Astrocyte (in vitro differentiated cells and primary cell): ENCODE measurements around the gene TNFRSF8. TPM values are rescaled to one million over a fixed set of nuclear protein-coding genes. Genes with fewer than 3 reads are reported as not detected.
A peak's percentile ranks its signal among the peaks of the same experiment; 100 is the strongest.

Experiments used
- DNase-seq: peaks from one replicate; pipeline ENCODE4 v3.0.0-alpha.2; 2010; ENCODE audit warnings: low read depth
- FAIRE-seq: peaks from 2 replicates; lab custom pipeline; 2011; peaks lifted over from hg19 to GRCh38; lab: Jason Lieb, UNC
- H2AFZ ChIP-seq: 2 replicates; pipeline ENCODE4 v1.6.0; 2012; ENCODE audit warnings: low read depth, low read length, inconsistent platforms
- H3K27ac ChIP-seq: 2 replicates; pipeline ENCODE4 v1.5.1; 2011; ENCODE audit warnings: low read depth, low read length, inconsistent platforms
- H3K27me3 ChIP-seq: 2 replicates; pipeline ENCODE4 v1.6.0; 2011; ENCODE audit warnings: low read length, inconsistent platforms; ENCODE audit not compliant: insufficient read depth
- H3K36me3 ChIP-seq: 2 replicates; pipeline ENCODE4 v1.5.1; 2011; ENCODE audit warnings: low read length, inconsistent platforms; ENCODE audit not compliant: insufficient read depth
- H3K4me1 ChIP-seq: 2 replicates; pipeline ENCODE4 v1.5.1; 2011; ENCODE audit warnings: low read length, inconsistent platforms; ENCODE audit not compliant: insufficient read depth
- H3K4me2 ChIP-seq: 2 replicates; pipeline ENCODE4 v1.6.0; 2012; ENCODE audit warnings: low read length, inconsistent platforms
- H3K4me3 ChIP-seq: 2 replicates; pipeline ENCODE4 v1.5.1; 2011; ENCODE audit warnings: low read depth, mild to moderate bottlenecking, low read length, inconsistent platforms; ENCODE audit not compliant: insufficient read depth
- H3K79me2 ChIP-seq: 2 replicates; pipeline ENCODE4 v1.6.0; 2012; ENCODE audit warnings: mild to moderate bottlenecking, low read length, inconsistent platforms; ENCODE audit not compliant: insufficient read depth
- H3K9ac ChIP-seq: 2 replicates; pipeline ENCODE4 v1.6.0; 2012; ENCODE audit warnings: mild to moderate bottlenecking, low read length, inconsistent platforms
- H3K9me3 ChIP-seq: 2 replicates; pipeline ENCODE4 v1.5.1; 2012; ENCODE audit warnings: low read depth, mild to moderate bottlenecking, low read length, inconsistent platforms; ENCODE audit not compliant: insufficient read depth
- H4K20me1 ChIP-seq: 2 replicates; pipeline ENCODE4 v1.6.0; 2012; ENCODE audit warnings: low read length, inconsistent platforms; ENCODE audit not compliant: insufficient read depth
- H3K27ac Mint-ChIP-seq: one replicate; pipeline ENCODE4 v1.8.0; 2021; ENCODE audit warnings: mild to moderate bottlenecking, mixed read lengths; ENCODE audit not compliant: unreplicated experiment
- H3K27me3 Mint-ChIP-seq: one replicate; pipeline ENCODE4 v1.8.0; 2021; ENCODE audit warnings: low read depth, mixed read lengths; ENCODE audit not compliant: unreplicated experiment
- H3K36me3 Mint-ChIP-seq: one replicate; pipeline ENCODE4 v1.8.0; 2021; ENCODE audit warnings: low read depth, mixed read lengths; ENCODE audit not compliant: unreplicated experiment
- H3K4me1 Mint-ChIP-seq: one replicate; pipeline ENCODE4 v1.8.0; 2021; ENCODE audit warnings: low read depth, mixed read lengths; ENCODE audit not compliant: unreplicated experiment
- H3K4me3 Mint-ChIP-seq: one replicate; pipeline ENCODE4 v1.8.0; 2021; ENCODE audit warnings: mild to moderate bottlenecking, moderate library complexity, mixed read lengths; ENCODE audit not compliant: unreplicated experiment
- H3K9me3 Mint-ChIP-seq: one replicate; pipeline ENCODE4 v1.8.0; 2021; ENCODE audit warnings: mild to moderate bottlenecking, mixed read lengths; ENCODE audit not compliant: unreplicated experiment
- CTCF ChIP-seq: IDR thresholded peaks from 2 replicates; pipeline ENCODE4 v1.5.1; 2011; ENCODE audit warnings: low read depth, mild to moderate bottlenecking, inconsistent platforms, low read length, moderate library complexity; ENCODE audit not compliant: insufficient read depth
- EZH2 ChIP-seq: IDR thresholded peaks from 2 replicates; pipeline ENCODE4 v1.6.1; 2012; ENCODE audit warnings: mild to moderate bottlenecking, low read length, inconsistent platforms; ENCODE audit not compliant: insufficient read depth
- total RNA-seq: library from RNA; stranded (reverse); gene quantifications from 2 replicates; pipeline ENCODE4 v1.2.1, GENCODE V29; 2021

TNFRSF8 gene
- total RNA-seq, 1 donor from 2014 or later = 0.16 TPM

DNA sequence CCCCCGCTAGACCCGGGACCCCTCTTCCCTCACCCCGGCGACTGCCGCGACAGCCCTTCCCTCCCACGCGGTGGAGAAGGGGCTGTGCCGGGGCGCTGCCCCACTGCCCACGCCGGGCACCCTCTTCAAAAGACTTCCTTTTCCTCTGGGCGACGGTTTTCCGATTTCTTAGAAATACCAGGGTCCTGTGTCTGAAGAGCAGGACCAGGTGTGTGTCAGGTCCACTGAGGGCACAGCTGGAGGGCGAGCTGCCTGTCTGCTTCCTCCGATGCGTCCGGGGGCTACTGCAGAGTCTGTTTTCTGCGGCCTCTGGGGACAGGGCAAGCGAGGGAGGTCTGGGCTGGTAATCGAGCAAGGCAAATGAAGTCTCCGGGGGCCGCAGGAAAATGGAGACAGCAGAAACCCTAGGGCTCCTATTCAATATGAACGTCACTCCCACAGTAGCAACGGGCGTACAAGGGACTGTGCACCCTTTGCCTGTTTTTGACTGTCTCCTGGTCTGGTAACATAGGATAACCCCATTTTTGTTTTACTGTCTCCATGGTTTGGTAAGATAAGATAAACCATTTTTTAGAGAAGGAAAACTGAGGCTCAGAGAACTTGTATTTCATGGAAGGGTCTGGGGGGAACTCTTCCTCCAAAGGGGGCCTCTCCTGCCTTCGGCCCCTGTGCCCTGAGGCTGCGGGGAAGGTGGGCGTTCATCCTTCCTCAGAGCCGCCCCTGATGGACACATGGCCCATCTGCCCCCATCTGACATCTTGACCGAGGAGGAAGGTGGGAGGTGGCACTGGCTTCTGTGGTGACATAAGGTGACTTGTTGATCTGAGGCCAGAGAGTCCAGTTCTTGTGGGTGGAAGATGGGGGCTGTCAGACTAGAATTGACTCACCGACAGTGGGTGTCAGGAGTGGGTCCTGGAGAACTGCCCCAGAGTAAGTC is 104.7 kb downstream of the TNFRSF8 start:
- no peaks in the 10 kb centered on the region for H3K4me1 Mint-ChIP-seq
- Histone ChIP-seq H3K4me1 (no peaks in the 10 kb centered on the region), H3K27me3 (peaks cover 19% of the 10 kb centered on the region), H3K79me2 (no peaks in the 10 kb centered on the region), H2AFZ (peak overlapping the region; percentile 78), H4K20me1 (no peaks in the 10 kb centered on the region), H3K4me3 (peak overlapping the region; percentile 39), H3K27ac (no peak overlapping the region), H3K9me3 (no peaks in the 10 kb centered on the region), H3K9ac (no peak overlapping the region), H3K4me2 (peak overlapping the region; percentile 79), H3K36me3 (no peaks in the 10 kb centered on the region)
- peaks cover 77% of the 10 kb centered on the region for H3K27me3 Mint-ChIP-seq
- H3K36me3 Mint-ChIP-seq = no peaks in the 10 kb centered on the region
- DNase-seq (no peak), FAIRE-seq (no peak)
- no peak overlapping the region for H3K27ac Mint-ChIP-seq
- peak; percentile 56 for TF ChIP-seq EZH2
- TF ChIP-seq CTCF = no peak
- peak overlapping the region; percentile 50 for H3K4me3 Mint-ChIP-seq
- H3K9me3 Mint-ChIP-seq = no peaks in the 10 kb centered on the region

DNA sequence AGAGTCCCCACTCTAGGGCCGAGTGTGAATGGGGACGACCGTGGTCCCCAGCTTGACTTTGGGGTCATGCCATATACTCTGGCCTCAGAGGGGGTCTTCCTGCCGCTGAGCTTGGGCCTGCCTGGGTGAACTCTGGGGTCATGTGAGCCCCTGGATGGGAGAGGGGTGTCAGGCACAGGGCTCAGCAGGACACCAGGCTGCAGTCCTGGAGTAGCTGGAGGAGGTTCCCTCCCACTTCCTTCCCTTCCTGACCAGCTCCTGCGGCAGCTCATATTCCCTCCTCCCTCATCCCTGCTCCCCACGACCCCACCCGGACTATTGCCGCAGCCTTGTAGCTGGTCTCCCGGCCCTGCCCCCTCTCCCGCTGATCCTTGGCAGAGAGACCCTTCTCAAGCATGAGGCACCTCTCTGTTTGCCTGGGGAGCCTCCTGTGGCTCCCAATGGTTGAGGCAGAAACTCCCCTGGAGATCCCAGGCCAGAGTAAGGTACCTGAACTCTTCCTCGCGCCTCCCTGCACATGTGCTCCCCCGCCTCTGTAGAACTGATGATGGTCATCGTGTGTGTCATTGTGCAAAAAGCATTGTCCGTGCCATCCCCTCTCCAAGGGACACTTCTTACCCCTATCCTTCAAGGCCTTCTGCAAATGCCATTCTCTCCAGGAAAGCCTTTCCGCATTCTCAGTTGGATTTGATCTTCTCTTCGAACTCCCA is 105.5 kb downstream of the TNFRSF8 start:
- no peaks in the 10 kb centered on the region for H3K36me3 ChIP-seq
- H3K9ac ChIP-seq = no peak overlapping the region
- Mint-ChIP-seq H3K9me3 (no peaks in the 10 kb centered on the region), H3K4me3 (no peak overlapping the region), H3K36me3 (no peaks in the 10 kb centered on the region), H3K4me1 (no peaks in the 10 kb centered on the region), H3K27me3 (peaks cover 70% of the 10 kb centered on the region), H3K27ac (no peak overlapping the region)
- H3K4me2 ChIP-seq = no peak overlapping the region
- DNase-seq (no peak), FAIRE-seq (no peak)
- no peak overlapping the region for H3K27ac ChIP-seq
- H2AFZ ChIP-seq = no peak overlapping the region
- H3K27me3 ChIP-seq = peaks cover 19% of the 10 kb centered on the region
- H3K4me1 ChIP-seq = no peaks in the 10 kb centered on the region
- H3K79me2 ChIP-seq = no peaks in the 10 kb centered on the region
- no peaks in the 10 kb centered on the region for H4K20me1 ChIP-seq
- TF ChIP-seq EZH2 (no peak), CTCF (no peak)
- no peak overlapping the region for H3K4me3 ChIP-seq
- no peaks in the 10 kb centered on the region for H3K9me3 ChIP-seq
